Esophagus muscularis mucosa (tissue), 3 donors: ENCODE measurements around the gene BUB1.

Experiments
- CTCF ChIP-seq, 3 experiments: fragments of 200-600 bp in 2 of 3; fragments of 450-650 bp in 1 of 3; sonication (generic) in 2 of 3; IDR thresholded peaks; one replicate each; pipeline ENCODE4 v1.5.1; 2017 to 2019; ENCODE audit warnings: antibody characterized with exemption in 3 of 3, mild to moderate bottlenecking in 2 of 3, moderate library complexity in 1 of 3
- POLR2A ChIP-seq: fragments of 450-650 bp; IDR thresholded peaks from one replicate; pipeline ENCODE4 v1.6.1; 2017; ENCODE audit warnings: antibody characterized with exemption, moderate library complexity, mild to moderate bottlenecking, low read depth
- POLR2AphosphoS5 ChIP-seq, 2 donors: sonication (generic); formaldehyde crosslinking; IDR thresholded peaks; one replicate each; pipeline ENCODE4 v1.6.1; 2017; ENCODE audit warnings: antibody characterized with exemption in 2 of 2

- no peak for TF ChIP-seq CTCF (IDR thresholded peaks at IDR 0.05)
- TF ChIP-seq POLR2AphosphoS5 (IDR thresholded peaks at IDR 0.05) = no peak
- no peak for TF ChIP-seq POLR2A
Measured at GRCh38 chr2:110725859-110726258, 48.0 kb upstream of the BUB1 start.
